HepG2 (cell line): ENCODE data around the gene PKD1L1. TPM values are rescaled to one million over a fixed set of nuclear protein-coding genes. Genes with fewer than 3 reads are reported as not detected.
A peak's percentile ranks its signal among the peaks of the same experiment; 100 is the strongest.

Experiments used
- ATAC-seq: fragments of 200-7000 bp; cut with Tn5 transposase; 3 replicates; pipeline ENCODE4 v1.9.1; 2020; ENCODE audit warnings: mild to moderate bottlenecking, moderate library complexity
- BruUV-seq: library from RNA; stranded (reverse); fragments of 400-500 nt; replicated peaks from 2 replicates; lab custom pipeline; 2021; lab: Mats Ljungman, UMichigan
- CTCF ChIA-PET: fragments of 300-600 bp; formaldehyde crosslinking; extraction: SDS; loops from one replicate; lab custom pipeline; 2021; ENCODE audit warnings: low total read pairs, inconsistent platforms, low intra/inter-chr PET ratio; lab: Yijun Ruan, JAX
- POLR2A ChIA-PET: fragments of 350-600 bp; sonication (Branson Sonifier 250); formaldehyde crosslinking; loops from one replicate; lab custom pipeline; 2020; ENCODE audit warnings: antibody characterized with exemption, inconsistent platforms; lab: Yijun Ruan, JAX
- DNase-seq: peaks from one replicate; pipeline ENCODE4 v3.0.0-alpha.2; 2015; ENCODE audit warnings: low spot score
- FAIRE-seq: peaks from 3 replicates; lab custom pipeline; 2011; peaks lifted over from hg19 to GRCh38; lab: Jason Lieb, UNC
- H2AFZ ChIP-seq: one replicate; pipeline ENCODE4 v1.6.1; 2011; ENCODE audit warnings: low read length, inconsistent platforms
- H3K27ac ChIP-seq: fragments of 300-600 bp; 3 replicates; pipeline ENCODE4 v1.8.0; 2011; ENCODE audit warnings: mixed run types, mild to moderate bottlenecking, mixed read lengths, low read length, inconsistent platforms; ENCODE audit not compliant: insufficient read depth; ENCODE audit errors: extremely low read length
- H3K27me3 ChIP-seq, 2 experiments: fragments of 200-600 bp in 1 of 2; 2 replicates in 1 of 2; 3 replicates in 1 of 2; pipeline versions ENCODE4 v1.6.0 to v1.8.0; 2011; ENCODE audit warnings: low read length in 2 of 2, mild to moderate bottlenecking in 2 of 2, moderate library complexity in 2 of 2, inconsistent platforms in 1 of 2; ENCODE audit not compliant: insufficient read depth in 2 of 2, control insufficient read depth in 1 of 2
- H3K36me3 ChIP-seq, 2 experiments: fragments of 200-600 bp in 1 of 2; replicated peaks in 1 of 2; 2 replicates in 1 of 2; 3 replicates in 1 of 2; pipeline versions ENCODE4 v1.5.1 to v1.8.0; 2011; ENCODE audit warnings: low read length in 2 of 2, inconsistent platforms in 1 of 2; ENCODE audit not compliant: insufficient read depth in 2 of 2, control insufficient read depth in 1 of 2
- H3K4me1 ChIP-seq: 2 replicates; pipeline ENCODE4 v1.5.1; 2012; ENCODE audit warnings: low read length, inconsistent platforms; ENCODE audit not compliant: insufficient read depth
- H3K4me2 ChIP-seq: 2 replicates; pipeline ENCODE4 v1.6.0; 2011; ENCODE audit warnings: low read depth, low read length, inconsistent platforms
- H3K4me3 ChIP-seq, 3 experiments: fragments of 200-600 bp in 1 of 3; sonication (generic), shearing (Covaris generic) in 1 of 3; replicated peaks in 1 of 3; 2 replicates each; pipeline ENCODE4 v1.5.1; 2011 to 2016; ENCODE audit warnings: low read length in 3 of 3, inconsistent platforms in 2 of 3, low read depth in 2 of 3, mild to moderate bottlenecking in 2 of 3, control low read depth in 1 of 3, mixed read lengths in 1 of 3; ENCODE audit not compliant: insufficient read depth in 1 of 3
- H3K79me2 ChIP-seq: one replicate; pipeline ENCODE4 v1.6.1; 2011; ENCODE audit warnings: low read length, inconsistent platforms; ENCODE audit not compliant: insufficient read depth
- H3K9ac ChIP-seq: 2 replicates; pipeline ENCODE4 v1.6.0; 2011; ENCODE audit warnings: mild to moderate bottlenecking, low read depth, low read length, inconsistent platforms; ENCODE audit not compliant: insufficient read depth
- H3K9me3 ChIP-seq: 2 replicates; pipeline ENCODE4 v1.5.1; 2012; ENCODE audit warnings: mild to moderate bottlenecking, low read length
- H4K20me1 ChIP-seq: 2 replicates; pipeline ENCODE4 v1.6.0; 2011; ENCODE audit warnings: inconsistent platforms, mild to moderate bottlenecking, low read length, moderate library complexity; ENCODE audit not compliant: insufficient read depth
- BRCA1 ChIP-seq: sonication (generic); formaldehyde crosslinking; IDR thresholded peaks from 2 replicates; pipeline ENCODE4 v1.4.0; 2020; ENCODE audit warnings: missing genetic modification reagents
- CC2D1A ChIP-seq: sonication (generic); formaldehyde crosslinking; IDR thresholded peaks from 2 replicates; pipeline ENCODE4 v1.8.1; 2023; ENCODE audit warnings: mild to moderate bottlenecking, missing genetic modification reagents
- FOXA1 ChIP-seq, 2 experiments: fragments of 450-650 bp in 1 of 2; sonication (generic) in 1 of 2; formaldehyde crosslinking in 1 of 2; IDR thresholded peaks; 2 replicates each; pipeline versions ENCODE4 v1.4.0 to v1.6.1; 2016 to 2020; ENCODE audit warnings: missing genetic modification reagents in 1 of 2
- FOXC1 ChIP-seq: sonication (generic); formaldehyde crosslinking; IDR thresholded peaks from 2 replicates; pipeline ENCODE4 v1.8.0; 2022; ENCODE audit warnings: mild to moderate bottlenecking, missing genetic modification reagents, borderline replicate concordance
- HNRNPLL ChIP-seq: fragments of 200-400 bp; formaldehyde crosslinking; IDR thresholded peaks from 2 replicates; pipeline ENCODE4 v1.6.1; 2017; ENCODE audit warnings: mild to moderate bottlenecking, low read depth, low read length; ENCODE audit not compliant: poor library complexity, severe bottlenecking
- MIXL1 ChIP-seq: IDR thresholded peaks from 2 replicates; pipeline ENCODE4 v1.6.1; 2016
- NR2F1 ChIP-seq, 2 experiments: fragments of 450-650 bp in 1 of 2; formaldehyde crosslinking in 1 of 2; IDR thresholded peaks; 2 replicates each; pipeline versions ENCODE4 v1.5.0 to v1.6.1; 2016 to 2020; ENCODE audit warnings: mild to moderate bottlenecking in 1 of 2, missing compliant biosample characterization in 1 of 2, missing genetic modification reagents in 1 of 2, moderate library complexity in 1 of 2
- RAD21 ChIP-seq: fragments of 450-650 bp; formaldehyde crosslinking; IDR thresholded peaks from 2 replicates; pipeline ENCODE4 v1.5.0; 2020; ENCODE audit warnings: mild to moderate bottlenecking
- TAF15 ChIP-seq: fragments of 200-400 bp; formaldehyde crosslinking; IDR thresholded peaks from one replicate; pipeline ENCODE4 v1.6.1; 2018; ENCODE audit warnings: mild to moderate bottlenecking, low read depth, low read length; ENCODE audit not compliant: poor library complexity, severe bottlenecking
- ZBTB20 ChIP-seq: sonication (generic); formaldehyde crosslinking; IDR thresholded peaks from 2 replicates; pipeline ENCODE4 v1.8.1; 2023; ENCODE audit warnings: missing genetic modification reagents, low read depth, mild to moderate bottlenecking, borderline replicate concordance
- ZFX ChIP-seq: sonication (generic); formaldehyde crosslinking; IDR thresholded peaks from 2 replicates; pipeline ENCODE4 v1.4.0; 2020; ENCODE audit warnings: mild to moderate bottlenecking, low read depth, missing genetic modification reagents, moderate library complexity
- ZMYM3 ChIP-seq: sonication (generic); formaldehyde crosslinking; IDR thresholded peaks from 2 replicates; pipeline ENCODE4 v1.5.1; 2020; ENCODE audit warnings: mild to moderate bottlenecking, missing genetic modification reagents
- ZNF101 ChIP-seq: sonication (generic); formaldehyde crosslinking; IDR thresholded peaks from 2 replicates; pipeline ENCODE4 v1.4.0; 2020; ENCODE audit warnings: mild to moderate bottlenecking, low read depth, missing genetic modification reagents, borderline replicate concordance
- ZNF235 ChIP-seq: sonication (generic); formaldehyde crosslinking; IDR thresholded peaks from 2 replicates; pipeline ENCODE4 v1.8.1; 2023; ENCODE audit warnings: mild to moderate bottlenecking, missing genetic modification reagents, borderline replicate concordance
- ZNF260 ChIP-seq: sonication (generic); formaldehyde crosslinking; IDR thresholded peaks from 2 replicates; pipeline ENCODE4 v1.4.0; 2020; ENCODE audit warnings: missing genetic modification reagents, low read depth, mild to moderate bottlenecking, borderline replicate concordance
- ZNF282 ChIP-seq: fragments of 450-650 bp; IDR thresholded peaks from 2 replicates; pipeline ENCODE4 v1.6.1; 2018; ENCODE audit not compliant: partially characterized antibody
- ZNF326 ChIP-seq: sonication (generic); formaldehyde crosslinking; IDR thresholded peaks from 2 replicates; pipeline ENCODE4 v1.4.0; 2020; ENCODE audit warnings: missing genetic modification reagents, borderline replicate concordance
- ZNF747 ChIP-seq: sonication (generic); formaldehyde crosslinking; IDR thresholded peaks from 2 replicates; pipeline ENCODE4 v1.8.1; 2023; ENCODE audit warnings: missing genetic modification reagents, mild to moderate bottlenecking, borderline replicate concordance
- WGBS: methylation state at CpG from one replicate; pipeline ENCODE4 v1.1.6; 2017; ENCODE audit warnings: low lambda C conversion rate; 5-methylcytosine and 5-hydroxymethylcytosine counted together
- in situ Hi-C: cut with HindIII; loops from 2 replicates; pipeline ENCODE4 v1.10.0; 2017; ENCODE audit warnings: low pct_unique_long_range_greater_than_20kb; ENCODE audit not compliant: extremely low pct_ligation_motif_present
- intact Hi-C: fragments of 100-400 bp; cut with micrococcal nuclease; formaldehyde crosslinking; loops from one replicate; pipeline ENCODE4 v1.10.0; 2022; ENCODE audit not compliant: unreplicated experiment
- polyA plus RNA-seq, 8 experiments: library from polyadenylated mRNA; depleted of rRNA in 3 of 8; stranded (reverse) in 7 of 8; unstranded in 1 of 8; fragments of >200 nt; fragmentation: Illumina TruSeq in 4 of 8; extraction: Trizol in 4 of 8; gene quantifications; 2 replicates each; pipeline versions ENCODE4 v1.2.1 to v1.2.3, GENCODE V29; 2011 to 2016; ENCODE audit warnings: low read depth in 4 of 8, missing spikeins in 1 of 8, mixed read lengths in 1 of 8; ENCODE audit not compliant: insufficient read depth in 1 of 8
- total RNA-seq, 5 experiments: library from RNA; depleted of rRNA; stranded (reverse); fragments of >200 nt; fragmentation: Illumina TruSeq; extraction: Trizol; gene quantifications; 2 replicates each; pipeline ENCODE4 v1.2.3, GENCODE V29; 2016; ENCODE audit warnings: low read depth in 1 of 5

Gene PKD1L1
- total and polyA plus RNA-seq, 2 of the 13 experiments (the other 11 are each of a cell fraction or from before 2014, with no cell fraction given): 0.01 TPM; not detected in 1

DNA sequence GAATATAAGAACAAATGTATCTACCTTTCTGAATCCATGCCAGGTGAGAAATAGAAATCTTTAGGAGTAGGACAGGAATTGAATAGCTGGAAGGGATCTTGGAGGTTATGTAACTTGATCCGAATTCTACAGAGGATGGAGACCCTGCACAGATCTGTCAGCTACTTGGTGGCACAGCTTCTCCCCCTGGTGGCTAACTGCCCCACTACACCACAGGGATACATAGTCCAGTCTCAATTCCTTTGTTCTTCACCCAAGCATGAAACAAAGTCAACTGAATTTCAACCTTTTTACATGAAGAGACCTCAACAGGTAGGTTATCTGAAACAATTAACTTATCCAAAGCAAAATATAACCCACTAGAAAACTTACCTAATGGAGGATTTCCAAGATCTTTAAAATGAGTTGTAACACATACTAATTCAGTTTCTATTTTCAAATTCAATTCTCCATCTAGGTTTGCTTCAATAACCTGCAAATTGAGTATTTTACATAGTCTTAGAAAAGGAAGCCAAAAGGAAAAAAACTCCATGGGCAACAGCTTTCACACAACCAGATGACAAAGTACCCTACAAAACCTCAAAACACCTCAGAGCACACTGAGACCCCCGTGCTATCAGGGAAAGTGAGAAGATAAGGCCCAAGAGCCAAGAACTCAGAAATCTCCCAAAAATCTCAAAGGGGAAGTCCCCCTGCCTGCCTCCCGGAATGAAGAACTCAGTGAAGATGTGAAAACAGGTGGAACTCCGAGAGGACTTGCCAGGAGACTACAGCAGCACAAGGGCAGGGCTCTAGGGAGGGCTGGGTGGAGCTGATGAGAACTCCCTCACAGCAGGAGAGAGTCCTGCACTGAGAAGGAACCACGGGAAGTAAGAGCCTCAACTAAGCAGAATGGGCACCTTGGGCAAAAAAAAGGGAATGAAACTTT is 20.8 kb upstream of the PKD1L1 start (continued):
- TF ChIP-seq TAF15 (no peak), RAD21 (peak; percentile 70), ZNF747 (CRISPR knock-in tag) (no peak), ZBTB20 (CRISPR knock-in tag) (no peak), NR2F1 (CRISPR knock-in tag; IDR thresholded peaks at IDR 0.05) (no peak), FOXA1 (IDR thresholded peaks at IDR 0.05) (no peak), FOXA1 (CRISPR knock-in tag; IDR thresholded peaks at IDR 0.05) (no peak), ZNF235 (CRISPR knock-in tag) (no peak)

DNA sequence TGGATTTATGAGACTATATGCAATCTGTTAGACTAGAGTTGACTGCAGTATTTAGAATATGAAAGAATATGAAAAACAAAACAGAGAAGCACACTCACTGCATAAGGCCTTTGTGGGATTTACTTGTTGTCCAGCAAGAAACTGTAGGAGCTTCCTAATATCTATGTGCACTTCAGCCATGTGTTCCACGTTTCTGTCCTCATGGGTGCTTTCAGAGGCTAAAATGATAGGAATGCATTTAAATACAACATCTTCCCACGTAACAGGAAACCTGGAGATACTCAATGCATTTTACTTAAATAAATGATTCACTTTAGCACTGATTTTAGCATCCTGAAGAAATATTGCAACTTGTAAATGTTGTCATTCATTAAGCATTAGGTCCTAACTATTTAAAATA is 19.4 kb upstream of the PKD1L1 start:
- TF ChIP-seq ZNF260 (CRISPR knock-in tag) (no peak), ZNF101 (CRISPR knock-in tag) (no peak), MIXL1 (CRISPR knock-in tag) (no peak), ZMYM3 (CRISPR knock-in tag) (no peak), ZNF326 (CRISPR knock-in tag) (no peak), HNRNPLL (no peak), BRCA1 (CRISPR knock-in tag) (no peak), FOXC1 (CRISPR knock-in tag) (no peak), CC2D1A (CRISPR knock-in tag) (no peak), ZFX (CRISPR knock-in tag) (no peak), ZNF282 (no peak)
- Histone ChIP-seq H3K36me3 (peaks cover 26 to 68% of the 10 kb centered on the region in 2 experiments), H4K20me1 (no peaks in the 10 kb centered on the region), H2AFZ (no peak overlapping the region), H3K4me3 (no peak overlapping the region), H3K4me2 (no peak overlapping the region), H3K79me2 (no peaks in the 10 kb centered on the region), H3K9ac (no peak overlapping the region), H3K27me3 (no peaks in the 10 kb centered on the region), H3K4me1 (no peaks in the 10 kb centered on the region), H3K27ac (no peak overlapping the region), H3K9me3 (no peaks in the 10 kb centered on the region)
- intact Hi-C loops: loop anchor here (2.0 kb wide), 1 partner anchor 701 kb away; no protein-coding TSS in a partner anchor
- FAIRE-seq: no peak
- no TSS peak for BruUV-seq
- ChIA-PET POLR2A (no interaction called here), CTCF (no interaction called here)
- no peak for DNase-seq
- WGBS: 93% methylated on average over 2 of the region's 2 CpGs
- in situ Hi-C loops: no loop called here
- no peak for ATAC-seq
